Endothelial cell (in vitro differentiated cells): ENCODE data around the gene SKIDA1. TPM values are rescaled to one million over a fixed set of nuclear protein-coding genes. Genes with fewer than 3 reads are reported as not detected.

Experiments
- DNase-seq: peaks from one replicate; pipeline ENCODE4 v3.0.0; 2021; ENCODE audit warnings: low spot score
- H3K27ac Mint-ChIP-seq: one replicate; pipeline ENCODE4 v1.8.0; 2021; ENCODE audit warnings: mixed read lengths, inconsistent platforms; ENCODE audit not compliant: unreplicated experiment
- H3K27me3 Mint-ChIP-seq: one replicate; pipeline ENCODE4 v1.8.0; 2021; ENCODE audit warnings: mild to moderate bottlenecking, moderate library complexity, mixed read lengths, inconsistent platforms; ENCODE audit not compliant: unreplicated experiment
- H3K36me3 Mint-ChIP-seq: one replicate; pipeline ENCODE4 v1.8.0; 2021; ENCODE audit warnings: mild to moderate bottlenecking, low read depth, mixed read lengths, inconsistent platforms; ENCODE audit not compliant: unreplicated experiment
- H3K4me1 Mint-ChIP-seq: one replicate; pipeline ENCODE4 v1.8.0; 2021; ENCODE audit warnings: mild to moderate bottlenecking, mixed read lengths, inconsistent platforms; ENCODE audit not compliant: unreplicated experiment
- H3K4me3 Mint-ChIP-seq: one replicate; pipeline ENCODE4 v1.8.0; 2021; ENCODE audit warnings: mild to moderate bottlenecking, mixed read lengths, inconsistent platforms; ENCODE audit not compliant: unreplicated experiment
- H3K9me3 Mint-ChIP-seq: one replicate; pipeline ENCODE4 v1.8.0; 2021; ENCODE audit warnings: mixed read lengths, inconsistent platforms; ENCODE audit not compliant: unreplicated experiment
- total RNA-seq: library from RNA; stranded (reverse); fragmentation: NEBNext Ultra II Directional; extraction: Animal tissue kit (Norgen Biotek cat#: 25700); gene quantifications from one replicate; pipeline ENCODE4 v1.2.1, GENCODE V29; 2021; ENCODE audit not compliant: unreplicated experiment
- TF ChIP-seq, protein P1 (sequence below): fragments of 200-600 bp; sonication (generic); IDR thresholded peaks from one replicate; pipeline ENCODE4 v1.5.0; 2021; ENCODE audit warnings: antibody characterized with exemption; ENCODE audit not compliant: unreplicated experiment

The SKIDA1 gene
- total RNA-seq, 1 donor from 2014 or later: 5.9 TPM

DNA sequence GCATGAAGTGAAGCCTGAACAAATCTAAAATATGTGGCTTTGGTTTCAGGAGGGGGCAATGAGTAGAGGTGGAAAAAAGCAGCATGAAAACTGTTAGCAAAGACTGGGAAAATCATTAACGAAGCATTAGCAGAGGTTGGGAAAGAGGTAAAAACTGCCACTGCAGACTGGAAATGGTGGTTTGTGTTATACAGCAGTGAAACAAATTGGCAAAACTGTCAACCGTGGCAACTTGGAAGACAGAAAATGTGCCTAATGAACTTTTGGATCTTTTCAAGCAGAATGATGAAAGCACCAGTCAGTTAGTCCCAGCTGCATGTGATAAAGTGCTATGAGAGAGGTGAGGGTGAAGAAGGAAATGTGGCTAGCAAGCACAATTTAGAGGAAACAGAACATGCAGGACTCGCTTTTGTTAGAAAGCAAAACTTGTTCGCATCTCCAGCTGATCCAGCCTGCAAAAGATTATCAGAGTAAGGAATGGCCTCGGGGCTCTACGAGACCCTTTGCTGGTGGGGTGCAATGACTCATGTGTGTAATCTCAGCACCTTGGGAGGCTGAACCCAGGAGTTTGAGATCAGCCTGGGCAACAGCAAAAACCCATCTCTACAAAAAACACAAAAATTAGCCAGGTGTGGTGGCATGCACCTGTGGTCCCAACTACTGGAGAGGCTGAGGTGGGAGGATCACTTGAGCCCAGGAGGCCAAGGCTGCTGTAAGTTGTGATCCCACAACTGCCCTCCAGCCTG is 45.7 kb downstream of the SKIDA1 start:
- DNase-seq: no peak
- Mint-ChIP-seq H3K27me3 (no peaks in the 10 kb centered on the region), H3K27ac (no peak overlapping the region), H3K36me3 (no peaks in the 10 kb centered on the region), H3K4me1 (no peaks in the 10 kb centered on the region), H3K9me3 (no peaks in the 10 kb centered on the region), H3K4me3 (no peak overlapping the region)
- TF ChIP-seq, protein P1, sequence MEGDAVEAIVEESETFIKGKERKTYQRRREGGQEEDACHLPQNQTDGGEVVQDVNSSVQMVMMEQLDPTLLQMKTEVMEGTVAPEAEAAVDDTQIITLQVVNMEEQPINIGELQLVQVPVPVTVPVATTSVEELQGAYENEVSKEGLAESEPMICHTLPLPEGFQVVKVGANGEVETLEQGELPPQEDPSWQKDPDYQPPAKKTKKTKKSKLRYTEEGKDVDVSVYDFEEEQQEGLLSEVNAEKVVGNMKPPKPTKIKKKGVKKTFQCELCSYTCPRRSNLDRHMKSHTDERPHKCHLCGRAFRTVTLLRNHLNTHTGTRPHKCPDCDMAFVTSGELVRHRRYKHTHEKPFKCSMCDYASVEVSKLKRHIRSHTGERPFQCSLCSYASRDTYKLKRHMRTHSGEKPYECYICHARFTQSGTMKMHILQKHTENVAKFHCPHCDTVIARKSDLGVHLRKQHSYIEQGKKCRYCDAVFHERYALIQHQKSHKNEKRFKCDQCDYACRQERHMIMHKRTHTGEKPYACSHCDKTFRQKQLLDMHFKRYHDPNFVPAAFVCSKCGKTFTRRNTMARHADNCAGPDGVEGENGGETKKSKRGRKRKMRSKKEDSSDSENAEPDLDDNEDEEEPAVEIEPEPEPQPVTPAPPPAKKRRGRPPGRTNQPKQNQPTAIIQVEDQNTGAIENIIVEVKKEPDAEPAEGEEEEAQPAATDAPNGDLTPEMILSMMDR: no peak

DNA sequence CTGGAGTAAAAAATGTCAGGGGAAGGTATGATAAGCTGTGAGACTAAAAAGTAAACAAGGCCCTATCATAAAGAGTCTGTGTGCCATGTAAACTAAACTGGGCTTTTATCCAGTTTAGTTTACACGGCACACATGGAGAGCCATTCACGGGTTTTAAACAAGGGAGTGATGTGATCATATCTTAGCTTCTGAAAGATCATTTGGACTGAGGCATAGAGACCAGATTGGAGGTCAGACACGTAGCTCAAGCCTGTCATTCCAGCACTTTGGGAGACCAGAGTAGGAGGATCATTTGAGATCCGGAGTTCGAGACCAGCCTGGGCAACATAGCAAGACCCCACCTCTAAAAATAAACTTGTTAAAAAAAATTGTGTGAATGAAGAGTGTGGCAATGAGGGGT is 50.1 kb downstream of the SKIDA1 start:
- DNase-seq: no peak
- Mint-ChIP-seq H3K36me3 (no peaks in the 10 kb centered on the region), H3K9me3 (no peaks in the 10 kb centered on the region), H3K27ac (no peak overlapping the region), H3K27me3 (no peaks in the 10 kb centered on the region), H3K4me1 (no peaks in the 10 kb centered on the region), H3K4me3 (no peak overlapping the region)
- TF ChIP-seq, protein P1: no peak

DNA sequence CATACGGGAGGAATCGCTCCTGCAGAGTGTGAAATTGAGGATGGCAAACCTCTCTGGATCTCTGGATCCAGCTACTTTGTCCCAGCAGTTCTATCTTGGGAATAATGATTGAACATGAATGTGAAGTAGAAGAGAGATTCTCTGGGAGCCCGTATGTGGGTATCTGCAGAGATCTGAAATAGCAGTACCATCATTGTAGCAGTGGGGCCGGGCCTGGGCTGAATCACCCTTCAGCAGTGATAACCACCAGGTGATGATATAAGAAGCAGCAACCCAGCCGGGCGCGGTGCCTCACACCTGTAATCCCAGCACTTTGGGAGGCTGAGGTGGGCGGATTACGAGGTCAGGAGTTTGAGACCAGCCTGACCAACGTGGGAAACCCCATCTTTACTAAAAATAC is 51.9 kb downstream of the SKIDA1 start:
- H3K27ac Mint-ChIP-seq: no peak overlapping the region
- no peaks in the 10 kb centered on the region for H3K36me3 Mint-ChIP-seq
- TF ChIP-seq, protein P1: no peak

DNA sequence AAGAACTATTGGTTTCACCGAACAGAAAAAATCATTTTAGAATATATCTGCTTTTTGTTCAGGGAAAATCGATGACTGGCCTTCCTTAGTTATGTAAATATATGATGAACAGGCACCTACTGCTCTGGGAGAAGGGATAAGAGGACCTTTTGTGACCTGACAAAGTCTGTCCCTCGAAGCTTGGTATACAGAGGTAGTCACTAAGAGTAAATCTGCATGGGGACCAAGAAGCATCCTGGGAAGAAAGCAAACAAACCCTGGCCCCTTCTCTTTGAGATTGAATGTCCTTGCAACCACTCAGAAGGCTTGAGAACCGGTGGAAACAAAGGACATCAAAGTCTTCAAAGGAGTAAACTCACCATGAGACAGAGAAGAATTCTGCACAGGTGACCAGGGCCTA is 52.3 kb downstream of the SKIDA1 start:
- no peak overlapping the region for H3K27ac Mint-ChIP-seq
- DNase-seq: no peak
- H3K4me1 Mint-ChIP-seq: no peaks in the 10 kb centered on the region
- no peaks in the 10 kb centered on the region for H3K36me3 Mint-ChIP-seq
- no peak overlapping the region for H3K4me3 Mint-ChIP-seq
- no peaks in the 10 kb centered on the region for H3K9me3 Mint-ChIP-seq
- no peaks in the 10 kb centered on the region for H3K27me3 Mint-ChIP-seq
- TF ChIP-seq, protein P1: no peak

More for the DNA sequence above, 51.9 kb downstream of the SKIDA1 start:
- no peak for DNase-seq
- Mint-ChIP-seq H3K9me3 (no peaks in the 10 kb centered on the region), H3K4me3 (no peak overlapping the region), H3K27me3 (no peaks in the 10 kb centered on the region), H3K4me1 (no peaks in the 10 kb centered on the region)

DNA sequence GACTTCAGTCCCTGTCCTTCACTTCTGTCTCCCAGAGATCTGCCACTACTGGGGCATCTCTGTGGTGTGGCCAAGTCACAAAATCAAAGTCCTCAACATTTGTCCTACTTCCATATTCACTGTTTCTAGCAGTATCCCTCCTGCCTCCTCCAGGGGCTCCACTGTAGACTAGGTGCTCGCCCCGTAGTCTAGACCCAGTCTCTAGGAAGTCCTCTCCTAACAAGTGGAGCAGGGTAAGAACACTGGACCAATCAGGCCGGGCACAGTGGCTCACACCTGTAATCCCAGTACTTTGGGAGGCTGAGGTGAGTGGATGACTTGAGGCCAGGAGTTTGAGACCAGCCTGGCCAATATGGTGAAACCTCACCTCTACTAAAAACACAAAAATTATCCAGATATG is 57.4 kb downstream of the SKIDA1 start:
- Mint-ChIP-seq H3K27ac (no peak overlapping the region), H3K9me3 (no peaks in the 10 kb centered on the region), H3K36me3 (no peaks in the 10 kb centered on the region), H3K27me3 (no peaks in the 10 kb centered on the region), H3K4me1 (no peaks in the 10 kb centered on the region), H3K4me3 (no peak overlapping the region)
- TF ChIP-seq, protein P1: no peak
- DNase-seq: no peak
